AG08395 (cell line): ENCODE data around the gene MGME1.
"Not testable (repeated sequence)": the region's sequence is repeated elsewhere in the genome, so short reads cannot be mapped to it uniquely, and the experiment has no call there.

Source experiments
- DNase-seq: peaks from one replicate; pipeline ENCODE4 v3.0.0; 2012; ENCODE audit warnings: mixed read lengths, low spot score

The MGME1 gene

GRCh38 chr20:17960400-17960885 is 8.4 kb upstream of the MGME1 start:
- DNase-seq = not testable (repeated sequence)

- DNase-seq = no peak
Measured at GRCh38 chr20:17960927-17961586, 7.8 kb upstream of the MGME1 start.

GRCh38 chr20:17961587-17961940 is 7.3 kb upstream of the MGME1 start:
- DNase-seq = no peak

- DNase-seq = no peak
Measured at GRCh38 chr20:17963114-17963897, 5.5 kb upstream of the MGME1 start.

- DNase-seq = no peak
Measured at GRCh38 chr20:17964073-17964472, 4.7 kb upstream of the MGME1 start.

GRCh38 chr20:17964632-17965031 is 4.2 kb upstream of the MGME1 start:
- no peak for DNase-seq

GRCh38 chr20:17965042-17965697 is 3.6 kb upstream of the MGME1 start:
- DNase-seq = no peak

- peak; percentile 42 for DNase-seq
Measured at GRCh38 chr20:17966432-17967310, 2.1 kb upstream of the MGME1 start.

GRCh38 chr20:17967521-17968365 is 1.1 kb upstream of the MGME1 start:
- peak; percentile 11 for DNase-seq

GRCh38 chr20:17969278-17969883 is 563 bp downstream of the MGME1 start:
- DNase-seq = peak; percentile 29

GRCh38 chr20:17969884-17970409 is 1.1 kb downstream of the MGME1 start:
- peak; percentile 44 for DNase-seq

GRCh38 chr20:17971300-17972013 is 2.6 kb downstream of the MGME1 start:
- DNase-seq = peak; percentile 47

GRCh38 chr20:17972121-17972520 is 3.3 kb downstream of the MGME1 start:
- no peak for DNase-seq

- no peak for DNase-seq
Measured at GRCh38 chr20:17976305-17976704, 7.5 kb downstream of the MGME1 start.

GRCh38 chr20:17985388-17986018 is 16.7 kb downstream of the MGME1 start:
- no peak for DNase-seq

GRCh38 chr20:17987988-17988387 is 19.2 kb downstream of the MGME1 start:
- DNase-seq = no peak

- DNase-seq = no peak
Measured at GRCh38 chr20:17990278-17990972, 21.6 kb downstream of the MGME1 start.

- no peak for DNase-seq
Measured at GRCh38 chr20:17992224-17992637, 23.4 kb downstream of the MGME1 start.
